ENCODE measurements around the gene CSF2.

DNA sequence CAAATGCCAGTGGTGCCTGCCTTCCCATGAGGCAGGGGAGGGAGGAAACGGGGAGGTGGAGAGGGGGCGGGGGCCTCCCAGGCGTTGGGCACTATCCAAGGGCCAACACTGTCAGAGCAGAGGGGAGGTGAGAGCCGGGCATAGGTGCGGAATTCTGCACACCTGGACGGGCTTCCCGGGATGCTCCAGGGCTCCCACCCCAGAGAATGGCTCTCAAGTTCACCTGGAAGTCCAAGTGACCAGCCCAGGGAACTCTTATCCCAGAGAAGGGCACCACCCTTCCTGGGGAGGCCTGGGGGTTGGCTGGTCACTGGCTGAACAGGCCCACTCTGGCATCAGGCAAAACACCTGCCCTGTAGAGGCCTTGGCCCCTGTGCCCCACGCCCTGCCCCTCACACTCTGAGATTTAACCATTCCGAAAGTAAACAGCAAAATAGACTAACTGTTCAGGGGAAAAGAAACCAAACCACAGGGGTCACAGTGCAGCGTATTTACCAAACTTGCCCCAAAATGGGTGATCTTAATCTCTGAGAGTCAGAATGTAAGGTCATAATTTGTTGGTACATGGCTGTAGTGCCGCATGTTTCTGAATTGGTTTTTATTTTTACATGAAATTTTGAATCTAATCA is 2.7 kb downstream of the CSF2 start:
- TF ChIP-seq CTCF (IDR thresholded peaks at IDR 0.05) (no peak), EP300 (IDR thresholded peaks at IDR 0.05; ENCODE audit: low read depth) (no peak), POLR2AphosphoS5 (IDR thresholded peaks at IDR 0.05) (no peak), POLR2A (IDR thresholded peaks at IDR 0.05) (no peak)

Data from transverse colon (tissue), 4 donors.